ENCODE results near the gene LRRC74A. TPM values are rescaled to one million over a fixed set of nuclear protein-coding genes. Genes with fewer than 3 reads are reported as not detected.
"Not testable (repeated sequence)": the region's sequence is repeated elsewhere in the genome, so short reads cannot be mapped to it uniquely, and the experiment has no call there.

Gene LRRC74A
- total and polyA plus RNA-seq, 8 donors: 0.07 TPM; not detected in 7

DNA sequence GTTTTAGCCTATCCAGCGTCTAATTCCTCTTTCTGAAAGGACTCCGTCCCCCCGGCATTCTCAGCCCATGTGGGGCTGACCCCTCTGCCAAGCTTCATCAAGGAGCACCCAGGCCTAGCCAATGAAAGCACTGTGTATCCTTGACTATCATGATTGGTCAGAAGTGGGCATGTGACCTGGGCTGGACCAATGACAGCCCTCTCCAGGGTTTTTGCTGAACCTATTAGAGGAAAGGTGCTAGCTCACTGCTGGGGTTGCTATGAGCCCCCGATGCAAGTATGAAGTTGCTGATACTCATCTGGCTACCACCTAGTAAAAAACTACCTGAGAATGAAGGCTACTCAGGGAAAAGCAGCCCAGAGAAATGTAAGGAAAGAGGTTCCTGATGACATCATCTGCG is 68.1 kb downstream of the LRRC74A start:
- Histone ChIP-seq H3K27ac (no peak overlapping the region), H3K4me1 (no peaks in the 10 kb centered on the region), H3K9me3 (no peaks in the 10 kb centered on the region), H3K36me3 (no peaks in the 10 kb centered on the region), H3K4me3 (no peak overlapping the region), H3K27me3 (no peaks in the 10 kb centered on the region)
- intact Hi-C loops (cut with DNase I): no loop called here
- DNase-seq (no peak), ATAC-seq (no peak), FAIRE-seq (no peak)
- TF ChIP-seq, protein P1, sequence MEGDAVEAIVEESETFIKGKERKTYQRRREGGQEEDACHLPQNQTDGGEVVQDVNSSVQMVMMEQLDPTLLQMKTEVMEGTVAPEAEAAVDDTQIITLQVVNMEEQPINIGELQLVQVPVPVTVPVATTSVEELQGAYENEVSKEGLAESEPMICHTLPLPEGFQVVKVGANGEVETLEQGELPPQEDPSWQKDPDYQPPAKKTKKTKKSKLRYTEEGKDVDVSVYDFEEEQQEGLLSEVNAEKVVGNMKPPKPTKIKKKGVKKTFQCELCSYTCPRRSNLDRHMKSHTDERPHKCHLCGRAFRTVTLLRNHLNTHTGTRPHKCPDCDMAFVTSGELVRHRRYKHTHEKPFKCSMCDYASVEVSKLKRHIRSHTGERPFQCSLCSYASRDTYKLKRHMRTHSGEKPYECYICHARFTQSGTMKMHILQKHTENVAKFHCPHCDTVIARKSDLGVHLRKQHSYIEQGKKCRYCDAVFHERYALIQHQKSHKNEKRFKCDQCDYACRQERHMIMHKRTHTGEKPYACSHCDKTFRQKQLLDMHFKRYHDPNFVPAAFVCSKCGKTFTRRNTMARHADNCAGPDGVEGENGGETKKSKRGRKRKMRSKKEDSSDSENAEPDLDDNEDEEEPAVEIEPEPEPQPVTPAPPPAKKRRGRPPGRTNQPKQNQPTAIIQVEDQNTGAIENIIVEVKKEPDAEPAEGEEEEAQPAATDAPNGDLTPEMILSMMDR (IDR thresholded peaks at IDR 0.05): no peak
- 88 to 89% methylated on average over 5 of the region's 5 CpGs for WGBS, 2 donors

GRCh38 chr14:76898006-76898405 is 71.8 kb downstream of the LRRC74A start:
- H3K4me3 ChIP-seq; H3K9me3 ChIP-seq; H3K27ac ChIP-seq; DNase-seq; ATAC-seq; H3K36me3 ChIP-seq; H3K27me3 ChIP-seq; intact Hi-C loops (cut with DNase I); H3K4me1 ChIP-seq; FAIRE-seq: not testable (repeated sequence)
- 93 to 94% methylated on average over 24 to 37 of the region's 37 CpGs for WGBS, 2 donors

- TF ChIP-seq, protein P1 (IDR thresholded peaks at IDR 0.05): no peak
- Histone ChIP-seq H3K27me3 (no peaks in the 10 kb centered on the region), H3K27ac (no peak overlapping the region), H3K4me1 (no peaks in the 10 kb centered on the region), H3K9me3 (no peaks in the 10 kb centered on the region), H3K4me3 (no peak overlapping the region), H3K36me3 (no peaks in the 10 kb centered on the region)
- FAIRE-seq (no peak), ATAC-seq (no peak), DNase-seq (no peak)
- WGBS, 2 donors: 78 to 88% methylated on average over 4 of the region's 4 CpGs
- intact Hi-C loops (cut with DNase I): no loop called here
Measured at GRCh38 chr14:76900682-76901081, 74.5 kb downstream of the LRRC74A start.

- Histone ChIP-seq H3K4me3 (no peak overlapping the region), H3K36me3 (no peaks in the 10 kb centered on the region), H3K4me1 (no peaks in the 10 kb centered on the region), H3K27me3 (no peaks in the 10 kb centered on the region), H3K27ac (no peak overlapping the region), H3K9me3 (no peaks in the 10 kb centered on the region)
- DNase-seq: no peak
- WGBS, 2 donors: 74 to 77% methylated on average over 6 of the region's 6 CpGs
- no peak for FAIRE-seq
- no peak for ATAC-seq
- intact Hi-C loops (cut with DNase I): no loop called here
- TF ChIP-seq, protein P1 (IDR thresholded peaks at IDR 0.05): no peak
Measured at GRCh38 chr14:76901171-76902055, 75.2 kb downstream of the LRRC74A start.

- DNase-seq (no peak), FAIRE-seq (no peak), ATAC-seq (no peak)
- Histone ChIP-seq H3K36me3 (no peaks in the 10 kb centered on the region), H3K4me3 (no peak overlapping the region), H3K27ac (no peak overlapping the region), H3K9me3 (no peaks in the 10 kb centered on the region), H3K4me1 (no peaks in the 10 kb centered on the region), H3K27me3 (no peaks in the 10 kb centered on the region)
- TF ChIP-seq, protein P1 (IDR thresholded peaks at IDR 0.05): no peak
- 67 to 70% methylated on average over 5 of the region's 5 CpGs for WGBS, 2 donors
- intact Hi-C loops (cut with DNase I): no loop called here
Measured at GRCh38 chr14:76902591-76902990, 76.4 kb downstream of the LRRC74A start.

Data from pancreas (tissue), 10 donors.